ENCODE data around the gene DCLK1.

The DCLK1 gene

DNA sequence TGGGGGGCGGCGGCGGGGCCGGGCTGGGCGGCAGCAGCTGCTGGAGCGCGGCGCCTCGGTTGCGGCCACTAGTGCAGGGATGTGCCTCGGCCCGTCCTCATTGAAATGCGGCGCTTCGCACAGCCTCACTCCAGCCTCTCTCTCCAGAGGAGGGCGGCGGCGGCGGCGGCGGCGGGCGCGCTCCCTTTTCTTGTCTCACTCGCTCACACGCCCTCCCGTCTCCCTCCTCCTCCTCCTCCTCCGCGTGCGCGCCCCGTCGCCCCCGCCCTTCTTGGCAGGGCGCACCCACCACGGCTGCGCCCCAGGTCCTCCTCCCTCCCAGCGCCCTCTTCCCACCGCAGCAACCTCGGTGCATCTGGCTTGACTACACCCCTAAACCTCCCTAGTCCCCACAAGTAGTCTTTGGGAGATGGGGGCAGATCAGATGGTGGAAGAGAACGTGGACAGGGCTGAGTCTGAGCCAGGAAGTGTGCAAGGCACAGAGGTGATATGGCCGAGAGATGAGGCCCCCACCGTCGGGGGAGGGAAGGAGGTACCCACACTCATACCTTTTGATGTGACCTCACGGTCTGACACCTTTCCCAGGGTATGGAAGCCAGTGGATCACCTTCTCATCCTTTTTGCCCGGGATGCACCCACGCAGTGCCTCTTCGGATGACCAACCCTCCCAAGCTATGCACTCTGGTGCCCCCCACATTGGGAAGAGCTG, at the start of gene DCLK1:
Gene DCLK1, minus strand, starts transcription at position 161 of the 709 bp plus-strand sequence.
- TF ChIP-seq JUND (IDR thresholded peaks at IDR 0.05; ENCODE audit: low read depth) = no peak
- no peak for DNase-seq (ENCODE audit: low read depth in 1 of 2, low spot score in 1 of 2)
- in situ Hi-C loops (cut with HindIII; ENCODE audit: low pct_unique_long_range_greater_than_20kb, low sequenced_read_pairs) = no loop called here

GRCh38 chr13:36175621-36176020, 44.4 kb upstream of the DCLK1 start:
- no peak for DNase-seq (ENCODE audit: low read depth in 1 of 2, low spot score in 1 of 2)
- TF ChIP-seq JUND (IDR thresholded peaks at IDR 0.05; ENCODE audit: low read depth) = no peak
- in situ Hi-C loops (cut with HindIII; ENCODE audit: low pct_unique_long_range_greater_than_20kb, low sequenced_read_pairs) = no loop called here

DNA sequence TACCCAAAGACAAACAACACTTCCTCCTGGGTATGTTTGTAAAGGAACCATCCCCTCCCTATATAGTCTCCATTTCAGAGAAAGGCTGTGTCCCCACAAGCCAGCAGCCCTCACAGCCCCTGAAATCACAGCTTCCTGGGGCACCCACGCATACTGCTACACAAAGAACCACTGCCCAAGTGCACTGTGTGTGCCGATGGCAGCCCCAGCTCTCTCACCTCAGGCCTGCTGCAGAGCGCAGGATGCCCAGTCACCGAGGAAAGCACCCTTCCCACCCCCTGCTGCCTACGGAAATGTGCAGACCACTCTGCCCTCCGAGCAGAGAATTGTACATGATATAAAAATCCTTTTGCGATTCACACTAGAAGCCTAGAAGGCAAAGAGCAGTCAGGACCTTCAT, 43.7 kb upstream of the DCLK1 start:
- DNase-seq (ENCODE audit: low read depth in 1 of 2, low spot score in 1 of 2) = no peak
- in situ Hi-C loops (cut with HindIII; ENCODE audit: low pct_unique_long_range_greater_than_20kb, low sequenced_read_pairs) = no loop called here
- no peak for TF ChIP-seq JUND (IDR thresholded peaks at IDR 0.05; ENCODE audit: low read depth)

GRCh38 chr13:36173571-36174322, 42.6 kb upstream of the DCLK1 start:
- no peak for DNase-seq (ENCODE audit: low read depth in 1 of 2, low spot score in 1 of 2)
- TF ChIP-seq JUND (IDR thresholded peaks at IDR 0.05; ENCODE audit: low read depth) = no peak
- in situ Hi-C loops (cut with HindIII; ENCODE audit: low pct_unique_long_range_greater_than_20kb, low sequenced_read_pairs) = no loop called here

DNA sequence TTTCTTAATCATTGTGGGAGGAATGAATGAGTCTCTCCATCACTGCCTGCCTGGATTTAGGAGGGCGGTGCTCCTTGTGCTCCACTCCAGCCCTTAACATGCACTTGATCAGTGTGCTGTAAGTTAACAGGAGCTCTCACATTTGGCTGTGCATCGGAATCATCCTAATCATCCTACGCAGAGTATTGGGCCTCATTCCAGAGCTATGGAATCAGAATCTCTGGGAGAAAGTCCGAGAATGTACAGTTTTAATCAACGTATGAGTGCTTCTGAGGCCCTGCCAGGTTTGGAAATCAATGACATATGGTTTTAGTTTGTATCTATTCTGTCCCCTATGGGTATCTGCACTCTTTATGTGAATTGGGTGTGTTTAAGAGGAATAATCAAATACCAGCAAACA, 34.9 kb upstream of the DCLK1 start:
- no peak for DNase-seq (ENCODE audit: low read depth in 1 of 2, low spot score in 1 of 2)
- no peak for TF ChIP-seq JUND (IDR thresholded peaks at IDR 0.05; ENCODE audit: low read depth)
- in situ Hi-C loops (cut with HindIII; ENCODE audit: low pct_unique_long_range_greater_than_20kb, low sequenced_read_pairs) = no loop called here

DNA sequence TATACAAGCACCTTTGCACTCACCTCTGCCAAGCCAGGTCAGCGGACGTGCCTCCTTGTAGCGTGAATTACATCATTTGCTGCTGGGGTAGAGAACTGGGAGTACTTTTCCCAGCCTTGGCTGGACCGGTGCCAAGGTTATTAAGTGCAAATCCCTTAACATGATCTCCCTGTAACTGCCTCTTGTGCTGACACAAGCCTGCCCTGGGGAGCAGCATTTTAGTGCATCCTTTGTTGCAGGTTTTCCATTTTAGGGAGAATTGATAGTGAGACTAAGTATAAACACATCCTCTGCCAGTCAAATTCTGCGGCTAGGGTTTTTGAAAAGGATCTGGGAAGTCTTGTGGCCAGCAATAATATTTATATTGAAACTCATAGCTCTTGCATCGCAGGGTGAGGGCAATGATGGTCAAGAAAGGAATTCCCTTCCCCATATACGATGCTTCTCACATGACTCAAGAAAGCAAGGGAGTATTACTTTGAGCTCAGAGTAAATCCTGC, 32.7 kb upstream of the DCLK1 start:
- in situ Hi-C loops (cut with HindIII; ENCODE audit: low pct_unique_long_range_greater_than_20kb, low sequenced_read_pairs) = no loop called here
- no peak for TF ChIP-seq JUND (IDR thresholded peaks at IDR 0.05; ENCODE audit: low read depth)
- DNase-seq (ENCODE audit: low read depth in 1 of 2, low spot score in 1 of 2) = peak in 1 of 2 experiments; percentile 15

- no peak for DNase-seq (ENCODE audit: low read depth in 1 of 2, low spot score in 1 of 2)
- TF ChIP-seq JUND (IDR thresholded peaks at IDR 0.05; ENCODE audit: low read depth) = no peak
- in situ Hi-C loops (cut with HindIII; ENCODE audit: low pct_unique_long_range_greater_than_20kb, low sequenced_read_pairs) = no loop called here
Measured at GRCh38 chr13:36163286-36163685, 32.1 kb upstream of the DCLK1 start.

- DNase-seq (ENCODE audit: low read depth in 1 of 2, low spot score in 1 of 2) = no peak
- in situ Hi-C loops (cut with HindIII; ENCODE audit: low pct_unique_long_range_greater_than_20kb, low sequenced_read_pairs) = no loop called here
- TF ChIP-seq JUND (IDR thresholded peaks at IDR 0.05; ENCODE audit: low read depth) = no peak
Measured at GRCh38 chr13:36160297-36160696, 29.1 kb upstream of the DCLK1 start.

DNA sequence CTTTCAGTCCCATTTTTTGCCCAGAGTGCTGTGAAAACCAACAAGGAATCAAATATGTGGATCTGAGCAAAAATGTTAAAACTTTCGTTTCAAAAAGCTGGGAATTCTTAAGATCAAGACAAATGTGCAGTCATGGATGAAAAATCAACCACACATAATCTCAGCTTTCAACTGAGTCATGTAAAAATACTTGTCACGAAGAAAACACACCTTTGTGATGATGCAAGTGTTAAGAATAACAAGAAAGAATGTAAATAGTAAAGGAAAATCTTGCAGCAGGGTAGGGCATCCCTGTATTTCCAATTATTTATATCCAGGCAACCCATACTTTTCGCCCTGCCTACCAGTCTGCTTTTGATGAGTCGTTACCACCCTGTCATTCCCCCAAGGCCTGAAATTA, 27.4 kb upstream of the DCLK1 start:
- TF ChIP-seq JUND (IDR thresholded peaks at IDR 0.05; ENCODE audit: low read depth) = no peak
- DNase-seq (ENCODE audit: low read depth in 1 of 2, low spot score in 1 of 2) = no peak
- in situ Hi-C loops (cut with HindIII; ENCODE audit: low pct_unique_long_range_greater_than_20kb, low sequenced_read_pairs) = no loop called here

DNA sequence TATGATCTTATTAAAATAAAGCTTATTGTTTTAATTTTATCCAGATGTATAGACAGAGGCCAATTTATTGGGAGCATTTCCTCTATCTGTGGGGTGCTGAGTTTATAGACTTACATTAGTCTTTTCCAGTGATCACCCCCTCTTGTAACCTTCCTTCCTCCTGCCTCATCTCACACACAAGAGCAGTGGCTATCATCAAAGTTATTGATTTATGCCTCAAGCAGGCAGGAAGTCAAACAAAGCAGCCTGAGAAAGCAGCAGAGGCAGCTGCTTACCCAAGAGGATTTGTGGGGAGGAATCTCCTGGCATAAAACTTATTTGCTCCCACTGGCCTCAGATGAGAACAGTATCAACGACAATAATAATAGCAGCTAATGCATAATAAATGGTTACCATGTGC, 26.3 kb upstream of the DCLK1 start:
- TF ChIP-seq JUND (IDR thresholded peaks at IDR 0.05; ENCODE audit: low read depth) = no peak
- in situ Hi-C loops (cut with HindIII; ENCODE audit: low pct_unique_long_range_greater_than_20kb, low sequenced_read_pairs) = no loop called here
- no peak for DNase-seq (ENCODE audit: low read depth in 1 of 2, low spot score in 1 of 2)

GRCh38 chr13:36154567-36155291, 23.5 kb upstream of the DCLK1 start:
- in situ Hi-C loops (cut with HindIII; ENCODE audit: low pct_unique_long_range_greater_than_20kb, low sequenced_read_pairs) = no loop called here
- DNase-seq (ENCODE audit: low read depth in 1 of 2, low spot score in 1 of 2) = no peak
- no peak for TF ChIP-seq JUND (IDR thresholded peaks at IDR 0.05; ENCODE audit: low read depth)

GRCh38 chr13:36151591-36151990, 20.4 kb upstream of the DCLK1 start:
- TF ChIP-seq JUND (IDR thresholded peaks at IDR 0.05; ENCODE audit: low read depth) = no peak
- DNase-seq (ENCODE audit: low read depth in 1 of 2, low spot score in 1 of 2) = no peak
- in situ Hi-C loops (cut with HindIII; ENCODE audit: low pct_unique_long_range_greater_than_20kb, low sequenced_read_pairs) = no loop called here

DNA sequence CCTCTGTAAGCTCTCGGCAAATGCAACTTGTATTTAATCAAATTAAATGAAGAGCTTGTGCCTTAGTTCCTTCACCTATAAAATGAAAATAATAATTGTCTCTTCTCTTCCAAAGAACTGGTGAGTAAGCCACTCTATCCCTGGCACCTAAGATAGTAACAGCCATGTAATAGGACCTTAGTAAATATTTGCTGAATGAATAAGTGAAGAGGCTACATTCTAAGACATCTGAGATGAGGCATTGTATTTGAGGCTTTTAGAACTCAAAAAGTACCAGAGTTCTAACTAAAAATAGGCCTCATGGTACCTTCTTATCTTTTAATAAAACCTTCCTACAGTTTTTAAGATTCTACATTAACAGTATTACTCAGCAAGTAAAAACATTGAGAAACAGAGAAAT, 17.3 kb upstream of the DCLK1 start:
- DNase-seq (ENCODE audit: low read depth in 1 of 2, low spot score in 1 of 2) = no peak
- in situ Hi-C loops (cut with HindIII; ENCODE audit: low pct_unique_long_range_greater_than_20kb, low sequenced_read_pairs) = no loop called here
- no peak for TF ChIP-seq JUND (IDR thresholded peaks at IDR 0.05; ENCODE audit: low read depth)
